Astrocyte (in vitro differentiated cells and primary cell): ENCODE data around the gene SLC9A4.

Source experiments
- EZH2 ChIP-seq: IDR thresholded peaks from 2 replicates; pipeline ENCODE4 v1.6.1; 2012; ENCODE audit warnings: mild to moderate bottlenecking, low read length, inconsistent platforms; ENCODE audit not compliant: insufficient read depth
- TF ChIP-seq, protein P1 (sequence below): IDR thresholded peaks from 2 replicates; pipeline ENCODE4 v1.5.1; 2011; ENCODE audit warnings: low read depth, mild to moderate bottlenecking, inconsistent platforms, low read length, moderate library complexity; ENCODE audit not compliant: insufficient read depth

DNA sequence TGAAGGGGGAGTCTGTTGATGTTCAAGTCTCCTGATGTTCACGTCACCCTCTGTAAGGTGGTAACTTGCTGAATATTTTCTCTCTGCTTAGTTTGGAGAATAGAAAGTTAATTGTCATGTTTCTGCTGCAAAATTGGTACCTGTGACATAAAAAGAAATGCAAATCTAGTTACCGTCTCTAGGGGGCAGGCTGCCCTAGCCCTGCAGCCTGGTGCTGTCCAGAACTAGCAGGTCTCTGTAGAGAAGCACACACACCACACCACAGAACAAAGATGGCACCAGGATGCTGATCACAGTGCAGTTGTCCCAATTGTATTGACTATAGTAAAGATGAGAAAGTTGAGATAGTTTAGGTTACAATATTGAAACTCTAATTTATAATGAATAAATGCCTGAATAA lies 47.0 kb downstream of the SLC9A4 start:
- TF ChIP-seq, protein P1, sequence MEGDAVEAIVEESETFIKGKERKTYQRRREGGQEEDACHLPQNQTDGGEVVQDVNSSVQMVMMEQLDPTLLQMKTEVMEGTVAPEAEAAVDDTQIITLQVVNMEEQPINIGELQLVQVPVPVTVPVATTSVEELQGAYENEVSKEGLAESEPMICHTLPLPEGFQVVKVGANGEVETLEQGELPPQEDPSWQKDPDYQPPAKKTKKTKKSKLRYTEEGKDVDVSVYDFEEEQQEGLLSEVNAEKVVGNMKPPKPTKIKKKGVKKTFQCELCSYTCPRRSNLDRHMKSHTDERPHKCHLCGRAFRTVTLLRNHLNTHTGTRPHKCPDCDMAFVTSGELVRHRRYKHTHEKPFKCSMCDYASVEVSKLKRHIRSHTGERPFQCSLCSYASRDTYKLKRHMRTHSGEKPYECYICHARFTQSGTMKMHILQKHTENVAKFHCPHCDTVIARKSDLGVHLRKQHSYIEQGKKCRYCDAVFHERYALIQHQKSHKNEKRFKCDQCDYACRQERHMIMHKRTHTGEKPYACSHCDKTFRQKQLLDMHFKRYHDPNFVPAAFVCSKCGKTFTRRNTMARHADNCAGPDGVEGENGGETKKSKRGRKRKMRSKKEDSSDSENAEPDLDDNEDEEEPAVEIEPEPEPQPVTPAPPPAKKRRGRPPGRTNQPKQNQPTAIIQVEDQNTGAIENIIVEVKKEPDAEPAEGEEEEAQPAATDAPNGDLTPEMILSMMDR: peak; percentile 28
- TF ChIP-seq EZH2: no peak
